GM19328 (cell line): ENCODE data around the gene TSPAN18.

Source experiments
- ATAC-seq: cut with Tn5 transposase; IDR thresholded peaks from one replicate; pipeline ENCODE4 v1.9.1; 2021; ENCODE audit warnings: mild to moderate bottlenecking, moderate library complexity; ENCODE audit not compliant: unreplicated experiment

TSPAN18 gene

DNA sequence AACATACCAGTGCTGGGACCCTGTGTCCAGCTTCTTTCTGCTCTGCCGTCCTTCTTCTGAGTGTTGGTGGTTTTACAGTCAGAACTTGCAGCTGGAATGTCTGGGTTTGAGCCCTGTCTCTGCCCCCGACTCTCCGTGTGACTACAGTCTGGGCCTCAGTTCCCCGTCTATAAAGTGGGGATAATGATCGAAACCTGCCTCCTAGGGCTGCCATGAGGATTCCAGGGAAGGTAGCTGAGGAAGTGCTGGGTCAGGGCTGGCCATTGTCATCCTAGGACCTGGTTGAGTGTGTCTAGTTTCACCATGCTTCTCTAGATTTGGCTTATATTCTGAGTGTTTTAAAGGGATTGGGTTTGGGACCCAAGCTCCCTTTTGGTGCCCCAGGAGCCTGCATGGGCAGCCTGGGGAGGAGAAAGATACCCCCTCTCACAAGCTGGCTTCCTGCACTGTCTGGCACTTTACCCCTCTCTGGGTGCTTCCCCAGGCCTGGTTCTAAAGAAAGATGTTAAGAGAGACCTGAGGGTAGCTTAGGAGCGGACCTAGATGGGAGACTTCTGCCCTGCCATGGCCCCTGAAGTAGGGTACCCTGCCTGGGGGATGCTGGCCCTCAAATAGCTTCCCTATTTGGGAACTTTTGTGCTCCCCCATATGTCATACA lies 49.9 kb downstream of the TSPAN18 start:
- ATAC-seq, result no peak

DNA sequence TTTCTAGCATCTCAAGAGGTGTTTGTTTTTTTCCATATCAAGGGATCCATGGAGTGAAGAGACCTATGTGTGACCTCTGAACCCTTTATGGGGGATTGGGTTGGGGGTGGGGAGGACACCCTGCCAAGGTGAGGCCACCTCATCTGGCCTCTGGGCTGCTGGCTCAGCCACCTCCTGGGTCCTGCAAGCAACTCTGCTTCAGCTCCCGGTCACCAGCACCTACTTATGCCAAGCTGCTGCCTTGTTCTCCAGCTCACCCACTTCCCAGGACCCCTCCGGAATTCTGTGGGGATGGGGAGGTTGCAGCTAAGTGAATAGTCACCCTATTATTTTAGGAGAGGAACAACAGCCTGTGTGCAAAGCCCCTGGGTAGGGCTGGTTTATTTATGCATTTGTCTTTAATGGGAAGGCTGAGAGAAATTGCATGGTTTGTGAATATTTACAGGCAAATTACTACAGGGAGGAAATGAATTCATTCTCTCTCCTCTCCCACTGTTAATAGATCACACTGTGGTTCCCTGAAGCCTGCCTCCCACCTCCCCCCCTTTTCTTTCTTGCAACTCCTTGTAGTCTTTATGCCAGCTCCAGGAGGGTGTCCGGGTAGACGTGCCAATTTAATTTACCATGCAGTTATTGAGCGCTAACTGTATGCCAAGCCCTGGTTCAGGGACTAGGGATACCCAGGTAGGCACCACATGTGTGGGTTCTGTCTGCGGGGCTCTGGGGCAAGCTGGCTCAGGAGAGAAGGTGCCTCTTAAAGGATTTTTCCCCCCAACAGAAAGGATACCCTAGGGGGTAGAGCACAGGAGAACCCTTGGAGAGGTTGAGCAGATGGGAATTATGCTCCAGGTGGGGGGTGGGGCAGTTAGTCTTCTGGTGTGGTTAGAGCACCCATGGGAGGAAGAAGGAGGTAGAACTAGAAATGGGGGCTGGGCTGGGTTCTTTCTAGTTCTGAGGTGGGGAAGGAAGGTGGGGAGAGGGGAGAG lies 50.7 kb downstream of the TSPAN18 start:
- no peak for ATAC-seq

- ATAC-seq, result no peak
Measured at GRCh38 chr11:44778195-44779100, 51.7 kb downstream of the TSPAN18 start.

DNA sequence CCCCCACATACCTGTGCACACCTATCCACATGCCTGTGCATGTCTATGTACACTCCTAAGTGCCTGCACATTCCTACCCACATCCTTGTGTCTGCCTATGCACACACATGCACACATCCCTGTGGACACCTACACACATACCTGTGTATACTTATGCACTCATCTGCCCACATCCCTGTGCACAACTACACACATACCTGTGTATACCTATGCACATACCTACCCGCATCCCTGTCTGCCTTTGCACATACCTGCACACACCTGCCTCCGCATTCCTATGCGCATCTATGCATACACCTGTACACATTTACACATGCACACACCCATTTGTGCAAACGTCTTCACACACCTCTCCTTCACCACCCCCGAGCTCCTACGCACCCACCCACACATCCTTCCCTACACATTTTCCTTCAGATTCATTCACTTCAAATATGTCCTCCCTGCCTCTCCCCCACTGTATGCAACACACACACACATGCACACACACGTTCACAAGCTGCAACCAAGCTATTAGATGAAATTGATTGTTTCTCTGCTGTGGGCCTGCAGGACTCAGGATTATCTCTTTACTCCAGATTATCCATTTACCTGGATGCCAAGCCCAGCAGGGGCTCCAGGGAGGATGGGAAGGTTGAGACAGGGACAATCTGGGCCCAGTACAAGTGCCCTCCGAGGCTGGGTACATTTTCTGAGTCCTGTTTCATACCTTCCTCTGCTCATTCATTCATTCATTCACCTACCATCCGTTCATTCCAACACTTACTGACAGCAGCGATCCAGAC lies 53.2 kb downstream of the TSPAN18 start:
- no peak for ATAC-seq

DNA sequence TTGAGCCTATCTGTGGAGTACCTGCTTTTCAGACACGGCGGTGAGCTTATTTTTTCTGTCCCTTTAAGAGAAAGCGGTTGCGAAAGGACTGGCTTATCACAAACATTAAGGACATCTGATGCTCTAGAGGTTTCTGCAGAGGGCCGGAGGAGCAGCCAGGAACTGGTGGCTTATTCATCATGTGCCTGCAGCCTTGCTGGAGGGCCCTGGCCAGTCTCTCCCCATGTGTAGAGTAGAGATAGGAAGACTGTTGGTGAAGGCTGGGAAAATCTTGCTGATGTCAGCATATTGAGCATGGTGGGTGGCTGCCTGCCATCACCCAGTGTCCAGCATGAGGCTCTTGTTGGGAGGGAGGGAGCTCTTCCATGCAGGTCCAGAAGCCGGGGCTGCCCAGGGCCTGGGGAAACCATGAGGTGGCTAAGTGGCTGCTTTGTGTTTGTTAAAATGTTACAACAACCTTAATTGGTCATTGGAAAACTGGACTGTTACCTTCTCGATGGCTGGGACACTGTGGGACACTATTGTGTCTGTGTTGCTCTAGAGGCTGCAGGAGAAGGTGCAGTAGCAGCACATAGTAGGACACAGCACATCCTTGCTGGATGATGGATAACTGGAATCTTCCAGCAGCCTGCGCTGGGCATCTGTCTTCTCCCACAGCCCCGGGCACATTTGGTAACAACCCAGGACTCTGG lies 54.3 kb downstream of the TSPAN18 start:
- no peak for ATAC-seq

GRCh38 chr11:44781655-44782054 lies 54.9 kb downstream of the TSPAN18 start:
- no peak for ATAC-seq

DNA sequence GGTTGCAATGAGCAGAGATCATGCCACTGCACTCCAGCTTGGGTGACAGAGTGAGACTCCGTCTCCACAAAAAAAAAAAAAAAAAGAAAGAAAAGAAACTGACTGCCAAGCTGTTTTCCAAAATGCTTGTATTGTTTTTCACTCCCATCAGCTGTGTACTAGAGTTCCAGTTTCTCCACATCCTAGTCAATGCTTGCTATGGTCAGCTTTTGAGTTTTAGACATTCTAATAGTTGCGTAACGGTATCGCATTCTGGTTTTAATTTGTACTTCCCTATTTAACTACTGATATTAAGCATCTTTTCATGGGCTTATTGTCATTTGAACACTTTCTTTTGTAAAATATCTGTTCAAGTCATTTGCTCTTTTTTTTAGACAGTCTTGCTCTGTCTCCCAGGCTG lies 55.7 kb downstream of the TSPAN18 start:
- no peak for ATAC-seq

DNA sequence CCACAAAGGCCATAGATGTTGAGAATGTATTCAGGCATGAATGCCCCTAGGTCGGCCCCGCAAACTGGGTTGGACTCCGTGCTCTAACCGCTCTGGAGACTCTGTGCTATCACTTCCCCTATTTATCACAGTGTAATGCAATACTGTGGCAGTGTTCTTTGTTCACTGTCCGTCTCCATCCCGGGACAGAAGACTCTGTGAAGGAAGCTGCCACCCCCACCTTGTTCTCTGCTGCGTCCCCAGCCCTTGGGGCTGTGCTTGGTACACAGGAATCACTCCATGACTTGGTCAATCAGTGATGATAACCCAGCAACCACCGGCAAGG lies 57.6 kb downstream of the TSPAN18 start:
- ATAC-seq, result no peak

DNA sequence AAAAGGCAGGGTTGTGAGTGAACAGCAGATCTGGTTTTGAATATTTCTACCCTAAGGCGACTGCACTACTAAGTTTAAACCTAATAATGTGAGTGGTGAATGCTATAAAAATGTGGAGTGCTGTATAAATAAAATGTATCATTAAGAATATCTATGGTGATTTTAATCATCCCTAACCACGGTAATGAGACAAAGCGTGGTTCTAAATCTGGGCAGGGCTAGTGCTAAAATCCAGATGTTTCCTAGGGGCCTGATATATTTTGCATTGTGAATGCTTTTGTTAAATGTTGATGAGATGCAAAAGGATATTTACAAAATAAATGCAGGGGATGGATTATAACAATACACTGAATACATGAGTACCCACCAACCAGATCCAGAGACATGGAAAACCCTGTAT lies 58.1 kb downstream of the TSPAN18 start:
- no peak for ATAC-seq

- ATAC-seq, result no peak
Measured at GRCh38 chr11:44785856-44786607, 59.3 kb downstream of the TSPAN18 start.

- no peak for ATAC-seq
Measured at GRCh38 chr11:44787070-44787469, 60.3 kb downstream of the TSPAN18 start.

DNA sequence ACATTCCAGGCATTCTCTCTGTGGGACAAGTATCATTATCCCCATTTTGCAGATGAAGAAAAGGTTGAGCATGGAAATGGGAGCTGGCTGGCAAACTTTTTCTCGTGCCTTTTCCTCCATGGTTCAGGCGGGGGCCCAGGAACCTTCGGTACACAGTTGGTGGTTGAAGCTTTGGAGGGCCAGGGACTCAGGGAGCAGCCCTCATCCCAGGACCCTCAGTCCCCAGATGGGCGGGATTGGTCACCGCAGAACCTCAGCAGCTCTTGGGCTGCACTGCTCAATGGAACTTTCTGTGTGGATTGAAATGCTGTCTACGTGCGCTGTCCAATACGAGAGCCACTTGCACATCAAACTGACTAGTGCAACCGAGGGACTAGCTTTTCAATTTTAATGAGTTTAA lies 61.2 kb downstream of the TSPAN18 start:
- no peak for ATAC-seq

DNA sequence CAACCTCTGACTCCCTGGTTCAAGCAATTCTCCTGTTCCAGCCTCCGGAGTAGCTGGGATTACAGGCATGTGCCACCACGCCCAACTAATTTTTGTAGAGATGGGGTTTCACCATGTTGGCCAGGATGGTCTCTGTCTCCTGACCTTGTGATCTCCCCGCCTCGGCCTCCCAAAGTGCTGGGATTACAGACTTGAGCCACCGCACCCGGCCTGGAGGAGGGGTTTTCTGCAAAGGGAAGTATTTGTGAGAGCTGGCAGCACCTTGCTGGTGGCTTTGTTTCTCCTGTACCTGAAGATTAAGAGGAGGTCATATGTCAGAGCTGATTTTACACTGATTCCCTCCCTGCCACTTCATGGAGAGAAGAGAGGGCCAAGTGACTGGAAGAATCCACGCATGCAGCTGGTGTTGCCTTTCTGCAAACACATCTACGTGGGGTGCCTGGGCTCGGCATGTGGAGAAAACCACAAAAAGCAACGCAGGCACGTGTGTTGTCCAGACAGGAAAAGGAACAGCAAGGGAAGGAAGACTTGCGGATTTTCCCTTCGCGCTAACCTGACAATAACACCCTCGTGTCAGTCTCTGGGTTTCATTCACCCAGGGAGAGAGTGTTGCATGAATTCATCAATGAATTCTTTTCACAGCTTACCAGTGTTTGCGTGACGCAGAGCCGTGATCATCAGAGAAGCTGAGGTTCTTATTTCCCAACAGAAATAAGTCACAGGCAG lies 61.9 kb downstream of the TSPAN18 start:
- no peak for ATAC-seq

- no peak for ATAC-seq
Measured at GRCh38 chr11:44789496-44789895, 62.7 kb downstream of the TSPAN18 start.

DNA sequence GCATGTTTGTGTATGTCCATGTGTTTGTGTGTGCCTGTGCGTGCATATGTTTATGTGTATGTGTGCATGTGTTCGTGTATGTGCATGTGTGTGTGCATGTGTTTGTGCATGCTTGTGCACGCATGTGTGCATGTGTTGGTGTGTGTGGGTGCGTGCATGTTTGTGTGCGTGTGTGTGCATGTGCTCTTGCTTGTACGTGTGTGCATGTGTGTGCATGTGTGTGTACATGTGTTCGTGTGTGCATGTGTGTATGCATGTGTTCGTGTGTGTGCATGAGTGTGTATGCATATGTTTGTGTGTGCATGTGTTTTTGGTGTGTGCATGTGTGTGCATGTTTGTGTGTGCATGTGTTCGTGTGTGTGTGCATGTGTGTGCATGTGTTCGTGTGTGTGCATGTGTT lies 63.4 kb downstream of the TSPAN18 start:
- no peak for ATAC-seq

DNA sequence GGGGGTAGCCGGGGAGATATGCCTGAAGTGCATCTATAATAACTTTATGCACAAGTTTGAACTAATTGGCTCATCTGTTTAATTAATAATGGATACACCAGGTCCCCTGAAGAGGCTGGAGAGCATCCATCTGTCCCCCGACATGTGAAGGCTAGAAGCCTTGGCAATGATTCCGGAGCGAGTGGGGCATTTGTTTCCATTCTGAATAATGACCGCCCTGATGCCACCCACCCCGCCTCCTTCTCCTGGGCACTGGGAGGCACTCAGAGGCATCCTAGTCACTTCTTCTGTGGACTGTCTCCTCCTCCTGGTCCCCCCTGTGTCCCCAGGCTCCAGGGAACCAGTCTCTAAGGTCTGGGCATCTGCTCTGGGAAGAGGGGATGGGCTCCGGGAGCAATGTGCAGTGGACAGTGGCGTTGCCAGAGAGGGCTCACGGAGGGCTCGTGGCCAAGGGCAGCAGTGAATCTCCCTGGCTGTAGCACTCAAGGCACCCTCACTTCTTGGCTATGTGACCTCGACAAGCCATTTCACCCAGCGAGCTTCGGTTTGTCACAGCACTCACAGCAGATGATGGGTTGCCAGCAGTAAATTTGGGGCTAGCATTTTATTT lies 64.7 kb downstream of the TSPAN18 start:
- ATAC-seq, result no peak

GRCh38 chr11:44792171-44792570 lies 65.4 kb downstream of the TSPAN18 start:
- ATAC-seq, result no peak
